H1 (cell line): ENCODE results near the gene SPOCK1. TPM values are rescaled to one million over a fixed set of nuclear protein-coding genes. Genes with fewer than 3 reads are reported as not detected.

Experiments used
- CTCF ChIA-PET: fragments of 300-600 bp; sonication (Branson Sonifier 250); formaldehyde crosslinking; loops from one replicate; lab custom pipeline; 2021; ENCODE audit not compliant: partially characterized antibody; lab: Charles Lee
- POLR2A ChIA-PET: fragments of 300-600 bp; sonication (Branson Sonifier 250); formaldehyde crosslinking; loops from one replicate; lab custom pipeline; 2021; ENCODE audit warnings: inconsistent platforms; ENCODE audit not compliant: partially characterized antibody; lab: Charles Lee
- DNase-seq, 2 experiments: peaks; one replicate each; pipeline versions ENCODE4 v3.0.0 to v3.0.0-alpha.2; 2010 to 2022; ENCODE audit warnings: low spot score in 2 of 2, low read depth in 1 of 2, mixed read lengths in 1 of 2
- FAIRE-seq: peaks from 2 replicates; lab custom pipeline; 2011; peaks lifted over from hg19 to GRCh38; lab: Jason Lieb, UNC
- H2AFZ ChIP-seq: 2 replicates; pipeline ENCODE4 v1.8.1; 2012; ENCODE audit warnings: low read length, inconsistent platforms
- H2AK5ac ChIP-seq: 2 replicates; pipeline ENCODE4 v1.6.1; 2013; ENCODE audit warnings: low read depth, low read length
- H2BK120ac ChIP-seq: replicated peaks from 2 replicates; pipeline ENCODE3; 2013; ENCODE audit warnings: low read depth, low read length, inconsistent platforms
- H2BK12ac ChIP-seq: 2 replicates; pipeline ENCODE4 v1.6.1; 2013; ENCODE audit warnings: low read depth, low read length
- H2BK15ac ChIP-seq: 2 replicates; pipeline ENCODE4 v1.6.1; 2013; ENCODE audit warnings: low read length
- H2BK20ac ChIP-seq: 2 replicates; pipeline ENCODE4 v1.6.1; 2013; ENCODE audit warnings: low read length
- H2BK5ac ChIP-seq: 2 replicates; pipeline ENCODE4 v1.6.1; 2013; ENCODE audit warnings: low read depth, low read length
- H3K14ac ChIP-seq: 2 replicates; pipeline ENCODE4 v1.6.1; 2013; ENCODE audit warnings: inconsistent platforms; ENCODE audit not compliant: insufficient read length
- H3K18ac ChIP-seq: 2 replicates; pipeline ENCODE4 v1.6.1; 2013; ENCODE audit warnings: low read length; ENCODE audit errors: extremely low read depth
- H3K23ac ChIP-seq: 2 replicates; pipeline ENCODE4 v1.6.1; 2013; ENCODE audit warnings: inconsistent platforms; ENCODE audit not compliant: insufficient read length
- H3K23me2 ChIP-seq: 2 replicates; pipeline ENCODE4 v1.6.1; 2013; ENCODE audit warnings: low read depth, low read length
- H3K27ac ChIP-seq: 2 replicates; pipeline ENCODE4 v1.6.1; 2011; ENCODE audit warnings: low read depth, low read length, inconsistent platforms
- H3K27me3 ChIP-seq, 4 experiments: replicated peaks in 1 of 4; 1 replicate in 1 of 4; 2 replicates in 3 of 4; pipeline versions ENCODE4 v1.6.1 to v1.8.1; 2011 to 2013; ENCODE audit warnings: low read length in 3 of 4, mild to moderate bottlenecking in 3 of 4, inconsistent platforms in 2 of 4, mixed read lengths in 2 of 4, moderate library complexity in 1 of 4; ENCODE audit not compliant: control insufficient read depth in 3 of 4, insufficient read depth in 3 of 4; ENCODE audit errors: extremely low read depth in 1 of 4
- H3K36me3 ChIP-seq, 4 experiments: 2 replicates each; pipeline versions ENCODE4 v1.6.1 to v1.8.1; 2011 to 2013; ENCODE audit warnings: mild to moderate bottlenecking in 4 of 4, low read length in 3 of 4, moderate library complexity in 2 of 4, control low read depth in 1 of 4, inconsistent platforms in 1 of 4; ENCODE audit not compliant: insufficient read depth in 4 of 4, control insufficient read depth in 2 of 4
- H3K4ac ChIP-seq: replicated peaks from 2 replicates; pipeline ENCODE3; 2013; ENCODE audit warnings: low read length, low read depth, mixed read lengths, inconsistent platforms; ENCODE audit not compliant: insufficient read length
- H3K4me1 ChIP-seq, 4 experiments: replicated peaks in 1 of 4; 1 replicate in 1 of 4; 2 replicates in 3 of 4; pipeline versions ENCODE4 v1.6.1 to v1.8.1; 2011 to 2013; ENCODE audit warnings: low read length in 3 of 4, inconsistent platforms in 2 of 4, mixed read lengths in 1 of 4; ENCODE audit not compliant: insufficient read depth in 4 of 4, control insufficient read depth in 3 of 4
- H3K4me2 ChIP-seq, 2 experiments: 2 replicates each; pipeline versions ENCODE4 v1.6.1 to v1.8.1; 2011 to 2013; ENCODE audit warnings: low read depth in 2 of 2, low read length in 2 of 2, control low read depth in 1 of 2, inconsistent platforms in 1 of 2, mild to moderate bottlenecking in 1 of 2; ENCODE audit not compliant: insufficient read depth in 1 of 2
- H3K4me3 ChIP-seq, 4 experiments: fragments of 200-600, 300-600 bp in 1 of 4; sonication (generic), shearing (Covaris generic), sonication (Bioruptor Twin) in 1 of 4; 2 replicates each; pipeline versions ENCODE4 v1.5.1 to v1.8.1; 2011 to 2016; ENCODE audit warnings: low read length in 4 of 4, low read depth in 3 of 4, control low read depth in 2 of 4, inconsistent platforms in 2 of 4, mild to moderate bottlenecking in 2 of 4, mixed read lengths in 1 of 4, moderate library complexity in 1 of 4; ENCODE audit not compliant: insufficient read depth in 2 of 4; ENCODE audit errors: extremely low read depth in 1 of 4
- H3K56ac ChIP-seq: replicated peaks from 2 replicates; pipeline ENCODE3; 2013; ENCODE audit warnings: low read depth, mild to moderate bottlenecking, mixed read lengths, low read length, inconsistent platforms; ENCODE audit not compliant: insufficient read length
- H3K79me1 ChIP-seq: 2 replicates; pipeline ENCODE4 v1.6.1; 2013; ENCODE audit warnings: low read depth, low read length, control low read depth
- H3K79me2 ChIP-seq, 2 experiments: 2 replicates each; pipeline versions ENCODE4 v1.6.1 to v1.8.1; 2012 to 2013; ENCODE audit warnings: low read length in 2 of 2, mild to moderate bottlenecking in 2 of 2, inconsistent platforms in 1 of 2; ENCODE audit not compliant: insufficient read depth in 2 of 2, control insufficient read depth in 1 of 2
- H3K9ac ChIP-seq, 4 experiments: replicated peaks in 1 of 4; 1 replicate in 1 of 4; 2 replicates in 3 of 4; pipeline versions ENCODE4 v1.6.1 to v1.8.1; 2011 to 2013; ENCODE audit warnings: low read depth in 3 of 4, low read length in 3 of 4, control low read depth in 2 of 4, mild to moderate bottlenecking in 2 of 4, moderate library complexity in 2 of 4, inconsistent platforms in 1 of 4; ENCODE audit errors: extremely low read depth in 1 of 4
- H3K9me3 ChIP-seq, 2 experiments: 2 replicates each; pipeline versions ENCODE4 v1.6.1 to v1.8.1; 2012 to 2013; ENCODE audit warnings: mild to moderate bottlenecking in 2 of 2, moderate library complexity in 2 of 2, control low read depth in 1 of 2, inconsistent platforms in 1 of 2, low read depth in 1 of 2, low read length in 1 of 2, mixed read lengths in 1 of 2; ENCODE audit not compliant: insufficient read depth in 2 of 2
- H4K20me1 ChIP-seq, 2 experiments: replicated peaks in 1 of 2; 2 replicates each; pipeline versions ENCODE3 to v1.8.1; 2011 to 2013; ENCODE audit warnings: inconsistent platforms in 2 of 2, low read length in 2 of 2, mild to moderate bottlenecking in 1 of 2; ENCODE audit not compliant: insufficient read depth in 2 of 2, control insufficient read depth in 1 of 2
- H4K5ac ChIP-seq: 2 replicates; pipeline ENCODE4 v1.6.1; 2013; ENCODE audit warnings: low read length, low read depth, mixed read lengths, inconsistent platforms; ENCODE audit not compliant: insufficient read length
- H4K8ac ChIP-seq: 2 replicates; pipeline ENCODE4 v1.8.0; 2013; ENCODE audit warnings: mild to moderate bottlenecking, moderate library complexity, low read length, inconsistent platforms; ENCODE audit not compliant: insufficient read depth; ENCODE audit errors: extremely low read depth
- H4K91ac ChIP-seq: replicated peaks from 2 replicates; pipeline ENCODE3; 2013; ENCODE audit warnings: low read length, mixed read lengths, inconsistent platforms; ENCODE audit not compliant: insufficient read length
- CBX8 ChIP-seq: fragments of 300-800, 300-1000 bp; sonication (generic); IDR thresholded peaks from 2 replicates; pipeline ENCODE4 v1.7.1; 2016; ENCODE audit warnings: low read depth, low read length, borderline replicate concordance
- POU5F1 ChIP-seq: IDR thresholded peaks from 2 replicates; pipeline ENCODE4 v1.6.1; 2011; ENCODE audit warnings: low read depth, mild to moderate bottlenecking, low read length, moderate library complexity
- TCF12 ChIP-seq: IDR thresholded peaks from 2 replicates; pipeline ENCODE4 v1.6.1; 2011; ENCODE audit warnings: low read depth, mild to moderate bottlenecking, low read length
- WGBS, 2 experiments: shearing (Covaris generic) in 1 of 2; methylation state at CpG; one replicate each; pipeline versions ENCODE4 v1.1.6 to v1.1.7; 2013 to 2015; ENCODE audit warnings: low lambda C conversion rate in 2 of 2, mixed read lengths in 2 of 2, inconsistent platforms in 1 of 2, low coverage in 1 of 2, missing lambda C conversion rate in 1 of 2; ENCODE audit not compliant: insufficient replicate concordance in 2 of 2, insufficient coverage in 1 of 2, insufficient read length in 1 of 2; ENCODE audit errors: extremely low coverage in 1 of 2, missing lambda C conversion rate in 1 of 2; 5-methylcytosine and 5-hydroxymethylcytosine counted together
- polyA plus RNA-seq, 7 experiments: library from polyadenylated mRNA; depleted of rRNA in 3 of 7; stranded (reverse) in 5 of 7; unstranded in 2 of 7; fragments of >200 nt in 5 of 7; fragments of 200-250 nt in 2 of 7; gene quantifications; 1 replicate in 5 of 7; 2 replicates in 1 of 7; 4 replicates in 1 of 7; pipeline versions ENCODE4 v1.2.1 to v1.2.3, GENCODE V29; 2011 to 2013; ENCODE audit warnings: missing spikeins in 2 of 7, mixed read lengths in 2 of 7
- total RNA-seq: library from RNA; stranded (reverse); fragmentation: NEBNext Ultra II Directional; extraction: Animal tissue kit (Norgen Biotek cat#: 25700); gene quantifications from 2 replicates; pipeline ENCODE4 v1.2.1, GENCODE V29; 2021
- TF ChIP-seq, protein P1 (sequence below): IDR thresholded peaks from 2 replicates; pipeline ENCODE4 v1.6.1; 2011; ENCODE audit warnings: low read length, improper control_type of control experiment
- TF ChIP-seq, protein P2 (sequence below): IDR thresholded peaks from 2 replicates; pipeline ENCODE4 v1.6.1; 2011; ENCODE audit warnings: low read depth, mild to moderate bottlenecking, low read length; ENCODE audit not compliant: insufficient read depth

Gene SPOCK1
- total and polyA plus RNA-seq, 2 of the 8 experiments (the other 6 are each of a cell fraction or from before 2014, with no cell fraction given) = 6.9 to 18.1 TPM

DNA sequence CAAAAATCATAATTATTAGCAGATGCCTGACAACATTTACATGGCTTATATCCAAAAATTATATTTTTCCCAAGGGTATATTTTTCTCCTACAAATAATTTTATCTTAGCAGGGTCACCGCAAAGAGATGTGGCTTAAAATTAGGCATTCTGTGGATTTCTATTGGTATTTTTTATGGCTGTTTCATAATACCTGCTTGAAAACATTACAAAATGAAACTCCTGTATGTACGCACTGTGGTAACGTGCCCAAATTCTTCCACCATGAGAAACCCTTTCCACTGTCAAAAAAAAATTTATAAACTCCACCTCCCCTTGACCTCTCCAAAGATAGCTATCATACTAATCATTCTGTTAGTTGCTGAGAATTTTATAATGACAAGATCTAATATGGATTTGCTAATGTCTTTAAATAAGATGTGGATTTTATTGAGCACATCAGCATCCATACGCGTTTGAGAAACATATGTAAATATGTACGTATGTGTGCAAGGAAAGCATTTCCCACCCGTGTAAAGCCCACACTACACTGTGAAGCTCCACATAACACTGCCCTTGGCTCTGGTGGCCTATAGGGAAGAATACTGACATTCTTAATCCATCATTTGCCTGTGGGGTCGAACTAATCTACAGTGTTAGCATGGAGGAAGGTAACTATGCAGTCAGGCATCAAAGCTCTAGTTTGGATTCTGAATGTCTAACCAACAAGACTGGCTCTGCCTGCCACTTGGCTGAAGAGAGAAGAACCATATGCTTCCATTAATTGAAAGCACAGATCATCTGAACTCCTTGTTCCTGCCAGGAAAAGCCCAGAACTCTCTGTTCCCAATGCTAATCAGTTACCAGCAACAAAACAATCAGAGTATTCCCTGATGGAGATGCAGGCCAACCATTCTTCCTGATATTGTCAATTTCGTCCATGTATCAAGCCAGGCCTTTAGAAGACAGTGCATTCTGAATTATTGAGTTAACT, 244.7 kb downstream of the SPOCK1 start:
- 93% methylated on average over 9 of the region's 9 CpGs; no CpG with 5 or more reads in 1 of the 2 experiments for WGBS, 2 experiments
- no peak overlapping the region for H3K4ac ChIP-seq
- no peak overlapping the region for H3K14ac ChIP-seq
- H3K56ac ChIP-seq = no peak overlapping the region
- H3K18ac ChIP-seq = no peak overlapping the region
- no peak overlapping the region for H4K8ac ChIP-seq
- DNase-seq = no peak
- no peak overlapping the region for H3K4me3 ChIP-seq
- FAIRE-seq = no peak
- H4K91ac ChIP-seq = no peak overlapping the region
- POLR2A ChIA-PET = no interaction called here
- H2BK5ac ChIP-seq = no peak overlapping the region
- H3K9me3 ChIP-seq = no peaks in the 10 kb centered on the region
- H3K79me2 ChIP-seq = no peaks in the 10 kb centered on the region
- no peak overlapping the region for H2BK15ac ChIP-seq
- no peak overlapping the region for H2BK12ac ChIP-seq
- H3K4me2 ChIP-seq = no peak overlapping the region
- no peaks in the 10 kb centered on the region for H3K79me1 ChIP-seq
- no peak overlapping the region for H3K23ac ChIP-seq
- H2BK20ac ChIP-seq = no peak overlapping the region
- H2BK120ac ChIP-seq = no peak overlapping the region
- H3K27ac ChIP-seq = no peak overlapping the region
- no peaks in the 10 kb centered on the region for H4K20me1 ChIP-seq
- no peaks in the 10 kb centered on the region for H3K27me3 ChIP-seq
- H3K9ac ChIP-seq = peak overlapping the region in 1 of 4 experiments; percentile 34; a peak in 1 of 7 replicates
- H2AK5ac ChIP-seq = no peak overlapping the region
- H3K23me2 ChIP-seq = no peaks in the 10 kb centered on the region
- no peaks in the 10 kb centered on the region for H3K36me3 ChIP-seq
- CTCF ChIA-PET = no interaction called here
- H3K4me1 ChIP-seq = no peaks in the 10 kb centered on the region
- H4K5ac ChIP-seq = no peak overlapping the region
- H2AFZ ChIP-seq = no peak overlapping the region
- TF ChIP-seq CBX8 = no peak
- TF ChIP-seq, protein P1, sequence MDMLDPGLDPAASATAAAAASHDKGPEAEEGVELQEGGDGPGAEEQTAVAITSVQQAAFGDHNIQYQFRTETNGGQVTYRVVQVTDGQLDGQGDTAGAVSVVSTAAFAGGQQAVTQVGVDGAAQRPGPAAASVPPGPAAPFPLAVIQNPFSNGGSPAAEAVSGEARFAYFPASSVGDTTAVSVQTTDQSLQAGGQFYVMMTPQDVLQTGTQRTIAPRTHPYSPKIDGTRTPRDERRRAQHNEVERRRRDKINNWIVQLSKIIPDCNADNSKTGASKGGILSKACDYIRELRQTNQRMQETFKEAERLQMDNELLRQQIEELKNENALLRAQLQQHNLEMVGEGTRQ = no peak
- TF ChIP-seq POU5F1 = no peak
- TF ChIP-seq, protein P2, sequence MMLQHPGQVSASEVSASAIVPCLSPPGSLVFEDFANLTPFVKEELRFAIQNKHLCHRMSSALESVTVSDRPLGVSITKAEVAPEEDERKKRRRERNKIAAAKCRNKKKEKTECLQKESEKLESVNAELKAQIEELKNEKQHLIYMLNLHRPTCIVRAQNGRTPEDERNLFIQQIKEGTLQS = no peak
- no peak for TF ChIP-seq TCF12
